Measurements from ENCODE around the gene CIITA.

DNA sequence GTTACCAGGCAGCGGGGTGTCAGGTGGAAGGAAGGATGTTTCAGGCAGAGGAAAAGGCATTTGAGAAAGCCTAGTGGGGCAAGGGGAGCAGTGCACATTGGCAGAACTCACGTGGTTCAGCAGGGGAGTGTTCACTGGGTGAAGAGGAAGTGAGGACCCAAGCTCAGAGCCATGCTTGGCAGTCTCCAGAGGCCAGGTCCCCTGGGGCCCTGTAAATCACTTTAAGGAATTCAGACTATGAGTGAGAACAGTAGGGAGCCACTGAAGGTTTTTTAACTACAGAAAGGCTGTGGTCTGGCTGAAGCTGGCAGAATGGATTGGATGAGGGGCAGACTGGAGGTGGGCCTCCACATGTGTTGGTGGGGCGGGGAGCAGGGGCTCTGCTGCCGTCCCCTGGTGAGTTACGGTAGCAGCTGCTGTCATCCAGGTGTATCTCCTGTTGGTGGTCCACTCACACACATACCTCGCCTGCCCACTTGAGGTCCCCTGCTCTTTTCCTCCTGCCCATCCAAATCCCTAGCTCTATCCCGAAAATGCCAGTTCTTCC, 72.5 kb downstream of the CIITA start:
- TF ChIP-seq CTCF (IDR thresholded peaks at IDR 0.05; ENCODE audit: insufficient read depth, low read length) (peak; percentile 7), POLR2AphosphoS5 (IDR thresholded peaks at IDR 0.05; ENCODE audit: low read depth) (no peak), REST (IDR thresholded peaks at IDR 0.05; ENCODE audit: insufficient replicate concordance, low read depth) (no peak), GABPA (IDR thresholded peaks at IDR 0.05; ENCODE audit: low read depth) (no peak)
